Measurements from ENCODE around the gene PTPRM. TPM values are rescaled to one million over a fixed set of nuclear protein-coding genes. Genes with fewer than 3 reads are reported as not detected.

Gene PTPRM
- total RNA-seq, 1 donor from 2014 or later = 42.1 TPM

- Histone ChIP-seq H3K4me3 (ENCODE audit: low read depth, low read length) (no peak overlapping the region), H3K27me3 (ENCODE audit: control insufficient read depth, insufficient read depth, low read length) (no peaks in the 10 kb centered on the region), H3K36me3 (ENCODE audit: control insufficient read depth, insufficient read depth, low read length) (no peaks in the 10 kb centered on the region)
- TF ChIP-seq, protein P1, sequence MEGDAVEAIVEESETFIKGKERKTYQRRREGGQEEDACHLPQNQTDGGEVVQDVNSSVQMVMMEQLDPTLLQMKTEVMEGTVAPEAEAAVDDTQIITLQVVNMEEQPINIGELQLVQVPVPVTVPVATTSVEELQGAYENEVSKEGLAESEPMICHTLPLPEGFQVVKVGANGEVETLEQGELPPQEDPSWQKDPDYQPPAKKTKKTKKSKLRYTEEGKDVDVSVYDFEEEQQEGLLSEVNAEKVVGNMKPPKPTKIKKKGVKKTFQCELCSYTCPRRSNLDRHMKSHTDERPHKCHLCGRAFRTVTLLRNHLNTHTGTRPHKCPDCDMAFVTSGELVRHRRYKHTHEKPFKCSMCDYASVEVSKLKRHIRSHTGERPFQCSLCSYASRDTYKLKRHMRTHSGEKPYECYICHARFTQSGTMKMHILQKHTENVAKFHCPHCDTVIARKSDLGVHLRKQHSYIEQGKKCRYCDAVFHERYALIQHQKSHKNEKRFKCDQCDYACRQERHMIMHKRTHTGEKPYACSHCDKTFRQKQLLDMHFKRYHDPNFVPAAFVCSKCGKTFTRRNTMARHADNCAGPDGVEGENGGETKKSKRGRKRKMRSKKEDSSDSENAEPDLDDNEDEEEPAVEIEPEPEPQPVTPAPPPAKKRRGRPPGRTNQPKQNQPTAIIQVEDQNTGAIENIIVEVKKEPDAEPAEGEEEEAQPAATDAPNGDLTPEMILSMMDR (IDR thresholded peaks at IDR 0.05; ENCODE audit: insufficient read depth, low read length, severe bottlenecking) = no peak
- FAIRE-seq (no peak), DNase-seq (ENCODE audit: low read depth) (no peak)
Observed at GRCh38 chr18:7847357-7848053, 280.4 kb downstream of the PTPRM start.

DNA sequence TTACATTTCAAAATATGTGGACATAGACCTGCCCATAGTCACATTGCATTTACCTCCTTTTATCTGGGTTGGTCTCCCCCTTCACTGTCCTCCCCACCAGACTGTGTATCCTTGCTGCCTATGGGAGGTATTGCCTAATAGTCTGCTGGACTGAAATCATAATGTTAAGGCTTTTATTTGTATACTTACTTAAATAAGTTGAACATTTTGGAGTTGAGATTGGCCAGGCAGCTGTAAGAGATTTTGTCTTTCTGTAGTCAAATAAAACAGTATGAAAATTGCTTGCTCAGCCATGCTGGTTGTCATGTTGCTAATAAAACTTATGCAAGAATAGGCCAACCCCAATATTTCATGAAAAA is 280.9 kb downstream of the PTPRM start:
- FAIRE-seq (no peak), DNase-seq (ENCODE audit: low read depth) (no peak)
- H3K4me3 ChIP-seq (ENCODE audit: low read depth, low read length) = no peak overlapping the region
- H3K27me3 ChIP-seq (ENCODE audit: control insufficient read depth, insufficient read depth, low read length) = no peaks in the 10 kb centered on the region
- TF ChIP-seq, protein P1 (IDR thresholded peaks at IDR 0.05; ENCODE audit: insufficient read depth, low read length, severe bottlenecking) = no peak
- no peaks in the 10 kb centered on the region for H3K36me3 ChIP-seq (ENCODE audit: control insufficient read depth, insufficient read depth, low read length)

GRCh38 chr18:7850446-7850845 is 283.3 kb downstream of the PTPRM start:
- DNase-seq (ENCODE audit: low read depth) (no peak), FAIRE-seq (no peak)
- TF ChIP-seq, protein P1 (IDR thresholded peaks at IDR 0.05; ENCODE audit: insufficient read depth, low read length, severe bottlenecking) = no peak
- Histone ChIP-seq H3K4me3 (ENCODE audit: low read depth, low read length) (no peak overlapping the region), H3K36me3 (ENCODE audit: control insufficient read depth, insufficient read depth, low read length) (no peaks in the 10 kb centered on the region), H3K27me3 (ENCODE audit: control insufficient read depth, insufficient read depth, low read length) (no peaks in the 10 kb centered on the region)

GRCh38 chr18:7855028-7855427 is 287.9 kb downstream of the PTPRM start:
- H3K4me3 ChIP-seq (ENCODE audit: low read depth, low read length) = no peak overlapping the region
- no peaks in the 10 kb centered on the region for H3K27me3 ChIP-seq (ENCODE audit: control insufficient read depth, insufficient read depth, low read length)
- no peaks in the 10 kb centered on the region for H3K36me3 ChIP-seq (ENCODE audit: control insufficient read depth, insufficient read depth, low read length)
- DNase-seq (ENCODE audit: low read depth) = no peak
- FAIRE-seq = no peak
- TF ChIP-seq, protein P1 (IDR thresholded peaks at IDR 0.05; ENCODE audit: insufficient read depth, low read length, severe bottlenecking) = no peak

DNA sequence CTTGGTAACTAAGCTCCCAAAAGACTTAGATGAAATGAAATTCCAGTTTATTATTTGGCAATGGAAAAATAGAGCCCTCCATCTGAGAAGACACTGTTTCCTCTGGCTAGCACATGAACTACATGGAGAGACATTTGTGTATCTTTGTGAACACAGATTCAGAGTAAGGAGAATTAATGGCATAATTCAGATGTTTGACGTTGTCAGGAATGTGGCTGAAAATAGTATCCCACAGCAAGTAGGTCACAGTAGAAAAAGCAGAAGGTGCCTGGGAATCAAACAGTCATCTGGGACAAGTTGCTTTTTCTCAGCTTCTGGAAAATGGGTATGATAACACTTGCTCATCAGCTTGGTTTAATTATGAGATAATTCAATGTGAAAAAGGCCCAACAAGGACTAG is 288.6 kb downstream of the PTPRM start:
- Histone ChIP-seq H3K4me3 (ENCODE audit: low read depth, low read length) (no peak overlapping the region), H3K27me3 (ENCODE audit: control insufficient read depth, insufficient read depth, low read length) (no peaks in the 10 kb centered on the region), H3K36me3 (ENCODE audit: control insufficient read depth, insufficient read depth, low read length) (no peaks in the 10 kb centered on the region)
- TF ChIP-seq, protein P1 (IDR thresholded peaks at IDR 0.05; ENCODE audit: insufficient read depth, low read length, severe bottlenecking) = no peak
- FAIRE-seq (no peak), DNase-seq (ENCODE audit: low read depth) (no peak)

DNA sequence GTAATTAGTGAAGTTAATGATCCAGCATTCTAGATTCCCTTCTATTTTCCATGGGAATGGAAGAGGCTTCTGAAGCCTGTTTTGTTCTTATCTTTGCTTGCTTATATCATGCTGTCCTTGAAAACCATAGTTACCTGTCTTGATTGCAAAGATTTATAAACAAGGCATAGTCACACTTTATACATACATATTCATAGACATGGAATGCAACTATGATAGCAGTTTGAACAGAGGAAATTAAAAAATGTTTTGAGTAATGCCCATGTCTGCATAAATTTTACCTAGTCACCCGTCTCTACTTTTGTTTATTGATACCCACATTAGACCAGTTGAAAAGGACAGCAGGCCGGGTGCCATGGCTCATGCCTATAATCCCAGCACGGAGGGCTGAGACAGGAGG is 289.0 kb downstream of the PTPRM start:
- TF ChIP-seq, protein P1 (IDR thresholded peaks at IDR 0.05; ENCODE audit: insufficient read depth, low read length, severe bottlenecking) = no peak
- FAIRE-seq (no peak), DNase-seq (ENCODE audit: low read depth) (peak; percentile 79)
- Histone ChIP-seq H3K4me3 (ENCODE audit: low read depth, low read length) (no peak overlapping the region), H3K36me3 (ENCODE audit: control insufficient read depth, insufficient read depth, low read length) (no peaks in the 10 kb centered on the region), H3K27me3 (ENCODE audit: control insufficient read depth, insufficient read depth, low read length) (no peaks in the 10 kb centered on the region)

All from bronchial epithelial cell (primary cell).